HG03175 (cell line): ENCODE measurements around the gene TMA7.
A peak's percentile ranks its signal among the peaks of the same experiment; 100 is the strongest.
"Not testable (repeated sequence)": the region's sequence is repeated elsewhere in the genome, so short reads cannot be mapped to it uniquely, and the experiment has no call there.

Source experiments
- ATAC-seq: cut with Tn5 transposase; IDR thresholded peaks from one replicate; pipeline ENCODE4 v1.9.1; 2021; ENCODE audit warnings: mild to moderate bottlenecking, moderate library complexity; ENCODE audit not compliant: unreplicated experiment

The TMA7 gene

GRCh38 chr3:48434591-48435222 is 5.3 kb upstream of the TMA7 start:
- ATAC-seq = no peak

- no peak for ATAC-seq
These were observed 4.8 kb upstream of the TMA7 start for GRCh38 chr3:48435223-48435595.

- no peak for ATAC-seq
These were observed 4.1 kb upstream of the TMA7 start for GRCh38 chr3:48435774-48436476.

GRCh38 chr3:48436477-48436787 is 3.6 kb upstream of the TMA7 start:
- ATAC-seq = no peak

- ATAC-seq = no peak
These were observed 3.2 kb upstream of the TMA7 start for GRCh38 chr3:48436855-48437254.

- ATAC-seq = no peak
These were observed 2.2 kb upstream of the TMA7 start for GRCh38 chr3:48437812-48438211.

- no peak for ATAC-seq
These were observed 517 bp downstream of the TMA7 start for GRCh38 chr3:48440590-48440958.

- ATAC-seq = no peak
These were observed 1.9 kb downstream of the TMA7 start for GRCh38 chr3:48441940-48442339.

- ATAC-seq = no peak
These were observed 5.3 kb downstream of the TMA7 start for GRCh38 chr3:48445277-48445882.

- no peak for ATAC-seq
These were observed 6.0 kb downstream of the TMA7 start for GRCh38 chr3:48446043-48446424.

- ATAC-seq = peak; percentile 94
These were observed 6.6 kb downstream of the TMA7 start, which contains the start of gene ATRIP for GRCh38 chr3:48446425-48447193. ATRIP (plus strand) TSS chr3:48446737; CDS start chr3:48446846, 109 bp downstream.

- ATAC-seq = no peak
These were observed 11.2 kb downstream of the TMA7 start for GRCh38 chr3:48451270-48451669.

- ATAC-seq = no peak
These were observed 16.4 kb downstream of the TMA7 start for GRCh38 chr3:48456456-48456855.

- ATAC-seq = no peak
These were observed 19.3 kb downstream of the TMA7 start for GRCh38 chr3:48459331-48459730.

GRCh38 chr3:48459773-48460516 is 19.9 kb downstream of the TMA7 start:
- no peak for ATAC-seq

GRCh38 chr3:48460517-48460902 is 20.5 kb downstream of the TMA7 start:
- no peak for ATAC-seq

- not testable (repeated sequence) for ATAC-seq
These were observed 21.7 kb downstream of the TMA7 start for GRCh38 chr3:48461767-48462166.

- no peak for ATAC-seq
These were observed 23.6 kb downstream of the TMA7 start for GRCh38 chr3:48463703-48464102.

GRCh38 chr3:48464713-48465221 is 24.7 kb downstream of the TMA7 start:
- no peak for ATAC-seq

GRCh38 chr3:48465237-48465530 is 25.1 kb downstream of the TMA7 start:
- ATAC-seq = no peak
